HL-60 (cell line): Measurements from ENCODE around the gene SLC16A5.

Experiments used
- GABPA ChIP-seq: IDR thresholded peaks from 2 replicates; pipeline ENCODE4 v1.6.1; 2012; ENCODE audit warnings: low read depth
- POLR2AphosphoS5 ChIP-seq: IDR thresholded peaks from 2 replicates; pipeline ENCODE4 v1.6.1; 2012; ENCODE audit warnings: low read depth
- TF ChIP-seq, protein P1 (sequence below): IDR thresholded peaks from one replicate; pipeline ENCODE4 v1.5.1; 2011; ENCODE audit warnings: low read length, control low read depth, inconsistent platforms; ENCODE audit not compliant: insufficient read depth

- TF ChIP-seq, protein P1, sequence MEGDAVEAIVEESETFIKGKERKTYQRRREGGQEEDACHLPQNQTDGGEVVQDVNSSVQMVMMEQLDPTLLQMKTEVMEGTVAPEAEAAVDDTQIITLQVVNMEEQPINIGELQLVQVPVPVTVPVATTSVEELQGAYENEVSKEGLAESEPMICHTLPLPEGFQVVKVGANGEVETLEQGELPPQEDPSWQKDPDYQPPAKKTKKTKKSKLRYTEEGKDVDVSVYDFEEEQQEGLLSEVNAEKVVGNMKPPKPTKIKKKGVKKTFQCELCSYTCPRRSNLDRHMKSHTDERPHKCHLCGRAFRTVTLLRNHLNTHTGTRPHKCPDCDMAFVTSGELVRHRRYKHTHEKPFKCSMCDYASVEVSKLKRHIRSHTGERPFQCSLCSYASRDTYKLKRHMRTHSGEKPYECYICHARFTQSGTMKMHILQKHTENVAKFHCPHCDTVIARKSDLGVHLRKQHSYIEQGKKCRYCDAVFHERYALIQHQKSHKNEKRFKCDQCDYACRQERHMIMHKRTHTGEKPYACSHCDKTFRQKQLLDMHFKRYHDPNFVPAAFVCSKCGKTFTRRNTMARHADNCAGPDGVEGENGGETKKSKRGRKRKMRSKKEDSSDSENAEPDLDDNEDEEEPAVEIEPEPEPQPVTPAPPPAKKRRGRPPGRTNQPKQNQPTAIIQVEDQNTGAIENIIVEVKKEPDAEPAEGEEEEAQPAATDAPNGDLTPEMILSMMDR = no peak
- TF ChIP-seq POLR2AphosphoS5 (no peak), GABPA (no peak)
These were observed 987 bp downstream of the SLC16A5 start for GRCh38 chr17:75088465-75089417.
